NCI-H2107 (cell line): ENCODE data around the gene FGFRL1.

Source experiments
- DNase-seq: peaks from one replicate; lab custom pipeline; 2025; lab: John Stamatoyannopoulos, UW

The FGFRL1 gene

GRCh38 chr4:1023075-1023640 is 11.7 kb downstream of the FGFRL1 start:
- no peak for DNase-seq

DNA sequence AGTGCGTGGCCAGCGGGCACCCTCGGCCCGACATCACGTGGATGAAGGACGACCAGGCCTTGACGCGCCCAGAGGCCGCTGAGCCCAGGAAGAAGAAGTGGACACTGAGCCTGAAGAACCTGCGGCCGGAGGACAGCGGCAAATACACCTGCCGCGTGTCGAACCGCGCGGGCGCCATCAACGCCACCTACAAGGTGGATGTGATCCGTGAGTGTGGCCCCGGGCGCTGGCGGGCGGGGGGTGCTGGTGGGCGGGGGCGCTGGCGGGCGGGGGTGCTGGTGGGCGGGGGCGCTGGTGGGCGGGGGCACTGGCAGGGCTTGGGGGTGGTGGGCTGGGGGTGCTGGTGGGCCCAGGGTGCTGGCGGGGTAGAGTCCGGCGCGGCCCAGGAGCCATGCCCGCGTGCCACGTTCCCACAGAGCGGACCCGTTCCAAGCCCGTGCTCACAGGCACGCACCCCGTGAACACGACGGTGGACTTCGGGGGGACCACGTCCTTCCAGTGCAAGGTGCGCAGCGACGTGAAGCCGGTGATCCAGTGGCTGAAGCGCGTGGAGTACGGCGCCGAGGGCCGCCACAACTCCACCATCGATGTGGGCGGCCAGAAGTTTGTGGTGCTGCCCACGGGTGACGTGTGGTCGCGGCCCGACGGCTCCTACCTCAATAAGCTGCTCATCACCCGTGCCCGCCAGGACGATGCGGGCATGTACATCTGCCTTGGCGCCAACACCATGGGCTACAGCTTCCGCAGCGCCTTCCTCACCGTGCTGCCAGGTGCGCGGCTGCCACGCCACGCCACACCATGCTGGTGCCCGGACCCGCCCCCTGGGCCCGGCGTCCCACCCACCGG is 12.7 kb downstream of the FGFRL1 start:
- no peak for DNase-seq

- DNase-seq = no peak
Measured at GRCh38 chr4:1024882-1025545, 13.6 kb downstream of the FGFRL1 start.

GRCh38 chr4:1026115-1026514 is 14.7 kb downstream of the FGFRL1 start:
- DNase-seq = no peak

DNA sequence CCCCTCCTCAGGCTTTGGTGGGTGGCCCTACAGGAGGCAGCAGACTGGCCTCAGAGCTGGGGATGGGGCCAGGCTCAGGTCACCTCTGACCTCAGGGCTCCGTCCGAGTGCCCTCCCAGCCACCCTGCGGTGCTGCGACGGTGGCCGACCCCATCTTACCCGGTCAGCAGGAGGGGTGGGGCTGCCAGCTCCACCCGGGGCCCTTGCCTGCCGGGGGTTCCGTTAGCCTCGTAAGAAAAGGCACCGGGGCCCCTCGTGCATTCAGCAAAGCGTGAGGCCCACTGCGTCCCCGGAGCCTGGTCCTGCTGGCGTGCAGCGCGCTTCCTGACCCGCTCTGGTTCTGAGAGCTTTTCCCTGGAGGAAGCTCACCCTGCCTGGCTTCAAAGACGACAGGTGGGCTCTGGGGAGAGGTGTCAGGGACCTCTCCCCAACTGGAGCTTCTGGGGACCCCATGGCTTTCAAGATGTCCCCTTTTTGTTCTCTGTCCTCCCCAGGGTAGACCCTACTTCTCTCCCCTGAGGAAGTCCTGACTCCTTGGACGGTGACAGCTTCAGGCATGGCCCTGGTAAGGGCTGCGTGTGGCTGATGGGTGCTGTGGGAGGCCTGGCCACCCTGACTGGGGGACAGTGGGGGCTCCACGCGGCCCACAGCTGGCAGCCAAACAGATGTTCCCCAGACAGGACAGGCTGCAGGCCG is 15.9 kb downstream of the FGFRL1 start:
- no peak for DNase-seq

DNA sequence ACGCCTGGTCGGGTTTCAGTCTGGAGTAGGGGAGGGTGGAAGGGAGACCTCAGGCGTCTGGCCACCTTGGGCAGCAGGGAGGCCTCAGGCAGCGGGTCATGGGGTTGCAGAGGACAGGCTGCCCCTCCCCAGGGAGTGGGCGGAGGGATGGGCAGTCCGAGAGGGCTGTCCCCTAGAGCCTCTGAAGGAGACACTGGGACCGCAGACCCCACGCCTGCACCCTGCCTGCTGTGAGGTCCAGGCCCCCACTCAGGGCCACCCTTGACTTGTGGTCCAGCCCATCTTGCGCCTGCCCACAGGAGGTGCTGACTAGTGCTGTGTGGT is 16.5 kb downstream of the FGFRL1 start:
- DNase-seq = no peak

- no peak for DNase-seq
Measured at GRCh38 chr4:1028574-1029220, 17.3 kb downstream of the FGFRL1 start.

- no peak for DNase-seq
Measured at GRCh38 chr4:1029529-1029928, 18.1 kb downstream of the FGFRL1 start.

DNA sequence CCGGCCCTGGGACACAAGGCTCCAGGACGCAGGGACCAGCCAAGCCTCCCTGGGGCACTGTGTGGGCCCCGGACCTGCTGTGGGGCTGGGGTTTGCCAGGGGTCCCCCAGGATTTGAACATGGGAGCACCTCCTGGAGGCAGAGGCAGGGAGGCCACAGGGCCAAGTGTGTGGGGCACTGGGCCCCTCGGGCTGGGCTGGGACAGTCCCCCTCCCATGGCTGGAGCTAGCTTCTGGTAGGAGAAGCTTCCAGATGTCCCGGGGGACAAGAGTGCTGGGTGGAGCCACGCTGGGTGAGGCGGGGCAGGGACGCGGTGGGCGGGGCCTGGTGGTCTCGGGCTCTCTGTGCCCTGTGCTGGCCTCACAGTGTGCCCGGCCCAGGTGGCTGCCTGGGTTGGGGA is 18.6 kb downstream of the FGFRL1 start:
- DNase-seq = no peak

DNA sequence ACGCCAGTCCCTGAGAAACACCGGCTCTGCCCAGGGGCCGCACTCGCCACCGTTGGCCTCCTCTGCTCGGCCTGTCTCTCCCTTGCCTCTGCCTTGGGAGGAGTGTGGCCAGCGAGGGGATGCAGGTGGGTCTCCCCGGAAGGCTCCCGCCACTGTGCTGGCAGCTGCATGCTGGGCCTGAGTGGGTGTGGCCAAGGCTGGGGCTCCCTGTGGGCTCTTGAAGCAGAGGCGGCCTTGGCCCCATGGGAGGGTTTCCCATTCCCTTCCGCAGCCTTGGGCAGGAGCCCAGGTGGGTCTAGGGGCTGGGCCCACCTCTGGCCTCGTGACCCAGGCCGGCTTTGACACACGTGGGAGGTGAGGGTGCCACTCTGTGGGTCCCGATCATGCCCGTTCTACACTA is 19.1 kb downstream of the FGFRL1 start:
- DNase-seq = no peak

- no peak for DNase-seq
Measured at GRCh38 chr4:1031346-1031745, 19.9 kb downstream of the FGFRL1 start.

DNA sequence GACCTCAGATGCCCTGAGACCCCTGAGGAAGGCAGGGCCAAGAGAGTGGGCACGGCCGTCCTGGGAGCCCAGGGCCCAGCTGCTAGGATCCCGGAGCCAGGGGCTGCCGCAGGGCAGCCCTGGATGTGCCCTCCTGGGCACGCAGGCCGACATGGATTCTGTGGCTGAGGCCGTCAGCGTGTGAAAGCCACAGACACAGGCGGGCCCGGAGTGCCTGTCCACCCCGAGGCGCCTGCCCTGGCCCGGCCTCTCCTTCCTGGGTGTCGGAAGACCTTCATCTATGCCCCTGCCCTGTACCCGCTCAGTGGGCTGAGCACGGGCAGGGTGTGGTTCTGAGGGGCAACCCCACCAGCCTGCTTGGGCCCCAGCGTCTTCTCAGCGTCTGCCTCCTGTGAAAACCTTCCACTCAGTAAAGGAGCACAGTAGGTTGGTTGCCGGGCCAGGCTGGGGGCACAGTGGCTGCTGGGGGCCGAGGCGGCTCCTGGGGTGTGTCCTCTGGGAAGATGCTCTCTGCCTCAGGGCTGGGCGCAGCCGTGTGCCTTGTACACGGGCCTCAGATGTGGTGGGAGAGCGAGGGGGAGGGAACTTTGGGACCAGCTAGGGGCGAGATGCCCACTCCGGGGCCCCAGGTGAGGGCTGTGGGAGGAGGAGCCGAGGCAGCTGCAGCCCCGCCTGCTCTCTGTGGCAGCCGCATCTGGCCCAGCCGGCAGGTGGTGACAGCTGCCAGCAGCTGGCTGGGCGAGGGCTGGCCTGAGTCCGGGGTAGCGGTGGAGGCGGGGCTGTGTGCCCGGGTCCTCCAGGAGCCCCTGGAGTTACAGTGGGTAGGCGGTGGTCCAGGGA is 20.8 kb downstream of the FGFRL1 start:
- no peak for DNase-seq

GRCh38 chr4:1032861-1033260 is 21.4 kb downstream of the FGFRL1 start:
- DNase-seq = no peak

- no peak for DNase-seq
Measured at GRCh38 chr4:1033840-1034551, 22.6 kb downstream of the FGFRL1 start.

GRCh38 chr4:1035510-1035909 is 24.1 kb downstream of the FGFRL1 start:
- DNase-seq = no peak

GRCh38 chr4:1036095-1036494 is 24.7 kb downstream of the FGFRL1 start:
- DNase-seq = no peak

- no peak for DNase-seq
Measured at GRCh38 chr4:1036976-1037810, 25.8 kb downstream of the FGFRL1 start.

DNA sequence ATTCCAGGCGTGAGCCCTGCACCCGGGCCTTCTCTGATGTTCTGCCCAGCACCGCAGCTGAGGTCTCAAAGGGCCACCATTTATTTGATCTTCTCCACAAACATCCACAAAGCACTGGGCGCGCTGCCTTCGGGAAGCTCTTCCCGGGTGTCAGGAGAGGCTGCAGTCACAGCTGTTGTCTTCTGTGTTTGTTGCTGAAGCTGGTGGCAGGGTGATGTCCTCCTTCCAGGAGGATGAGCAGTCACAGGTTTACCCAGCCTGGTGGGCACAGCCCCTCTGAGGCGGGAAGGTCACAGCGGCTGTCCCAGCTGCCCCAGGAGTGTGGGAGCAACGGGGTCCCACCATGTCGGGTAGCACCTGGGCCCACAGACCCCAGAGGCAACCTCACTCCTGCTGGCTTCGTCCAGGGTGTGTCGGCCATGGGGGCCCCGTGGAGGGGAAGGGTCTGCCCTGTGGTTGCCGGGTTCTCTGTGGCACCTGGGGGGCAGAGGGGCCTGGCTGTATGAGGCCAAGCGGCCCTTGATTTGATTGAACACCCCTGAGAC is 27.6 kb downstream of the FGFRL1 start:
- DNase-seq = no peak
